Neuron (in vitro differentiated cells): ENCODE measurements around the gene IL12RB1.

ENCODE experiments used
- H2AFZ ChIP-seq: one replicate; pipeline ENCODE4 v1.6.1; 2013; ENCODE audit warnings: low read depth, mild to moderate bottlenecking, inconsistent platforms, low read length, moderate library complexity
- H3K27me3 ChIP-seq: one replicate; pipeline ENCODE4 v1.6.1; 2013; ENCODE audit warnings: low read length; ENCODE audit not compliant: insufficient read depth
- H3K36me3 ChIP-seq: one replicate; pipeline ENCODE4 v1.6.1; 2013; ENCODE audit warnings: low read length; ENCODE audit not compliant: insufficient read depth
- H3K4me1 ChIP-seq: one replicate; pipeline ENCODE4 v1.6.1; 2013; ENCODE audit warnings: low read length; ENCODE audit not compliant: insufficient read depth
- H3K4me3 ChIP-seq: 2 replicates; pipeline ENCODE4 v1.5.1; 2013; ENCODE audit warnings: mild to moderate bottlenecking, low read length, moderate library complexity
- H3K9me3 ChIP-seq: one replicate; pipeline ENCODE4 v1.6.1; 2013; ENCODE audit warnings: low read length

Gene IL12RB1

GRCh38 chr19:18014197-18014596 lies 72.5 kb downstream of the IL12RB1 start:
- no peak overlapping the region for H2AFZ ChIP-seq
- no peaks in the 10 kb centered on the region for H3K36me3 ChIP-seq
- no peak overlapping the region for H3K4me3 ChIP-seq
- peaks cover 18% of the 10 kb centered on the region for H3K4me1 ChIP-seq
- H3K27me3 ChIP-seq: no peaks in the 10 kb centered on the region
- H3K9me3 ChIP-seq: no peaks in the 10 kb centered on the region

GRCh38 chr19:18013210-18014111 lies 73.3 kb downstream of the IL12RB1 start:
- Histone ChIP-seq H2AFZ (no peak overlapping the region), H3K4me1 (peaks cover 18% of the 10 kb centered on the region), H3K9me3 (no peaks in the 10 kb centered on the region), H3K4me3 (no peak overlapping the region), H3K27me3 (no peaks in the 10 kb centered on the region), H3K36me3 (no peaks in the 10 kb centered on the region)

- Histone ChIP-seq H3K27me3 (no peaks in the 10 kb centered on the region), H3K9me3 (no peaks in the 10 kb centered on the region), H3K36me3 (no peaks in the 10 kb centered on the region), H2AFZ (no peak overlapping the region), H3K4me1 (peaks cover 24% of the 10 kb centered on the region), H3K4me3 (no peak overlapping the region)
Observed at GRCh38 chr19:18010149-18010548, 76.6 kb downstream of the IL12RB1 start.

DNA sequence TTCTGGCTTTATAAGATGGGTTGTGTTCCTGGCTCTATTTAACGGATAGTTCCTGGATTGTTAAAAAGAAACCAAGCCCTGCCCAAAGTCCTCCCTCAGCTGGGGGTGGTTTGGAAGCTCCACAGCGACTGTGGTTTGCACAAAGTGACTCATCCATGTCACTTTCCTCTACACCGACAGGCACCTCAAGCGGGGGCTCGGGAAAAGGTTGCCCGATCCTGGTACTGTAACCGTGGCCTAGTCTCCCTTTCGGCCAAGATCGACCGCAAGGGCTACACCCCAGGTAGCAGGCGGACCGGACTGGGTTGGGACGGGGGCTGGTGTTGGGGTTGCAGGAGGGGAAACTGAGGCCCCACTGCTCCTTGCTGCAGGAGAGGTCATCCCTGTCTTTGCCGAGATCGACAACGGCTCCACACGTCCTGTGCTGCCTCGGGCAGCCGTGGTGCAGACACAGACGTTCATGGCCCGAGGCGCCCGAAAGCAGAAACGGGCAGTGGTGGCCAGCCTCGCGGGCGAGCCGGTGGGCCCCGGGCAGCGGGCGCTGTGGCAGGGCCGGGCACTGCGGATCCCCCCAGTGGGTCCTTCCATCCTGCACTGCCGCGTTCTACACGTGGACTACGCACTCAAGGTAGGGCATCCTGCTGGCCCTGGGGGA lies 77.2 kb downstream of the IL12RB1 start:
- Histone ChIP-seq H3K27me3 (no peaks in the 10 kb centered on the region), H2AFZ (no peak overlapping the region), H3K9me3 (no peaks in the 10 kb centered on the region), H3K4me3 (no peak overlapping the region), H3K4me1 (peaks cover 24% of the 10 kb centered on the region), H3K36me3 (no peaks in the 10 kb centered on the region)
